Upper lobe of left lung (tissue), 6 donors: Measurements from ENCODE around the gene DALRD3. TPM values are rescaled to one million over a fixed set of nuclear protein-coding genes. Genes with fewer than 3 reads are reported as not detected.

ENCODE experiments used
- ATAC-seq, 2 donors: fragments of 200-7000 bp; cut with Tn5 transposase; one replicate each; pipeline ENCODE4 v1.9.1; 2022; ENCODE audit warnings: mild to moderate bottlenecking in 2 of 2, moderate library complexity in 2 of 2; ENCODE audit not compliant: low FRiP score in 2 of 2
- DNase-seq, 2 donors: peaks; one replicate each; pipeline ENCODE4 v3.0.0-alpha.2; 2019 to 2020
- H3K27ac ChIP-seq, 4 donors: fragments of 200-600 bp; sonication (generic); one replicate each; pipeline ENCODE4 v1.5.1; 2016 to 2019
- H3K27me3 ChIP-seq, 4 donors: fragments of 200-600 bp; sonication (generic); one replicate each; pipeline ENCODE4 v1.5.1; 2017 to 2019
- H3K36me3 ChIP-seq, 4 donors: fragments of 200-600 bp; sonication (generic); one replicate each; pipeline ENCODE4 v1.5.1; 2016 to 2019
- H3K4me1 ChIP-seq, 4 donors: fragments of 200-600 bp; sonication (generic); one replicate each; pipeline ENCODE4 v1.5.1; 2018 to 2019
- H3K4me3 ChIP-seq, 4 donors: fragments of 200-600 bp; sonication (generic); one replicate each; pipeline ENCODE4 v1.5.1; 2017 to 2019; ENCODE audit warnings: mild to moderate bottlenecking in 2 of 4, moderate library complexity in 1 of 4
- H3K9me3 ChIP-seq, 4 donors: fragments of 200-600 bp; sonication (generic); one replicate each; pipeline ENCODE4 v1.5.1; 2018 to 2019
- CTCF ChIP-seq, 6 experiments: fragments of 450-650 bp in 4 of 6; fragments of 200-600 bp in 2 of 6; sonication (generic) in 2 of 6; IDR thresholded peaks; one replicate each; pipeline ENCODE4 v1.5.1; 2016 to 2019; ENCODE audit warnings: antibody characterized with exemption in 6 of 6
- EP300 ChIP-seq, 4 donors: sonication (generic); formaldehyde crosslinking; IDR thresholded peaks; one replicate each; pipeline ENCODE4 v1.5.1; 2017; ENCODE audit warnings: antibody characterized with exemption in 4 of 4, control low read depth in 2 of 4
- POLR2A ChIP-seq, 4 donors: fragments of 450-650 bp; IDR thresholded peaks; one replicate each; pipeline ENCODE4 v1.5.1; 2016 to 2017; ENCODE audit warnings: antibody characterized with exemption in 4 of 4, mild to moderate bottlenecking in 2 of 4
- POLR2AphosphoS5 ChIP-seq, 2 donors: sonication (generic); formaldehyde crosslinking; IDR thresholded peaks; one replicate each; pipeline ENCODE4 v1.5.1; 2017; ENCODE audit warnings: antibody characterized with exemption in 2 of 2
- WGBS, 2 donors: methylation state at CpG; one replicate each; pipeline ENCODE4 v1.1.5; 2017 to 2018; 5-methylcytosine and 5-hydroxymethylcytosine counted together
- total RNA-seq, 6 donors: library from RNA; depleted of rRNA in 4 of 6; stranded (reverse); fragments of >200 nt in 4 of 6; gene quantifications; one replicate each; pipeline versions ENCODE4 v1.1.0 to v1.2.1, GENCODE V29; 2016 to 2021
- donor health status: DM: no; HTN: no; CAD: no; lungs with moderate emphysema.
- donor health status: DM: no; HTN: yes; CAD: no; lungs with severe emphysema.

The DALRD3 gene
- total RNA-seq, 6 donors from 2014 or later, result 28.5 to 67.1 (median 35.7) TPM

- H3K27me3 ChIP-seq, result no peaks in the 10 kb centered on the region
- TF ChIP-seq EP300 (IDR thresholded peaks at IDR 0.05) (no peak), POLR2A (IDR thresholded peaks at IDR 0.05) (no peak), CTCF (IDR thresholded peaks at IDR 0.05) (no peak), POLR2AphosphoS5 (IDR thresholded peaks at IDR 0.05) (no peak)
- no peaks in the 10 kb centered on the region for H3K9me3 ChIP-seq
- peaks cover 11 to 37% (median 30%) of the 10 kb centered on the region in 4 donors for H3K36me3 ChIP-seq
- DNase-seq (no peak), ATAC-seq (no peak)
- WGBS, 2 donors, result 2 to 4% methylated on average over 13 to 17 of the region's 18 CpGs
- peaks cover 38 to 50% (median 43%) of the 10 kb centered on the region in 4 donors for H3K4me1 ChIP-seq
- H3K27ac ChIP-seq, result peak overlapping the region; percentile 80 to 88 (median 82)
- peak overlapping the region; percentile 63 to 97 (median 88) for H3K4me3 ChIP-seq
Measured at GRCh38 chr3:49018707-49019006, 277 bp upstream of the DALRD3 start.

GRCh38 chr3:49017229-49017970 lies 980 bp downstream of the DALRD3 start:
- peaks cover 26 to 37% (median 31%) of the 10 kb centered on the region in 4 donors for H3K4me1 ChIP-seq
- H3K36me3 ChIP-seq, result peaks cover 11 to 42% (median 34%) of the 10 kb centered on the region in 4 donors
- WGBS, 2 donors, result 4 to 19% methylated on average over 9 to 11 of the region's 23 CpGs
- no peaks in the 10 kb centered on the region for H3K27me3 ChIP-seq
- H3K27ac ChIP-seq, result peak overlapping the region; percentile 80 to 88 (median 82)
- peak overlapping the region; percentile 63 to 97 (median 88) for H3K4me3 ChIP-seq
- H3K9me3 ChIP-seq, result no peaks in the 10 kb centered on the region
- DNase-seq, result no peak
- TF ChIP-seq EP300 (IDR thresholded peaks at IDR 0.05), result no peak
- no peak for TF ChIP-seq POLR2A (IDR thresholded peaks at IDR 0.05)
- TF ChIP-seq POLR2AphosphoS5 (IDR thresholded peaks at IDR 0.05), result no peak
- no peak for TF ChIP-seq CTCF (IDR thresholded peaks at IDR 0.05)
- no peak for ATAC-seq

- Histone ChIP-seq H3K36me3 (peaks cover 11 to 50% (median 42%) of the 10 kb centered on the region in 4 donors), H3K9me3 (no peaks in the 10 kb centered on the region), H3K27ac (peak overlapping the region in 1 of 4 donors; percentile 88), H3K27me3 (no peaks in the 10 kb centered on the region), H3K4me3 (no peak overlapping the region), H3K4me1 (peaks cover 26 to 36% (median 31%) of the 10 kb centered on the region in 4 donors)
- ATAC-seq (no peak), DNase-seq (no peak)
- 93 to 95% methylated on average over 5 to 6 of the region's 6 CpGs for WGBS, 2 donors
- TF ChIP-seq CTCF (IDR thresholded peaks at IDR 0.05) (no peak), POLR2AphosphoS5 (IDR thresholded peaks at IDR 0.05) (no peak), EP300 (IDR thresholded peaks at IDR 0.05) (no peak), POLR2A (IDR thresholded peaks at IDR 0.05) (no peak)
Measured at GRCh38 chr3:49016414-49017228, 1.8 kb downstream of the DALRD3 start.

DNA sequence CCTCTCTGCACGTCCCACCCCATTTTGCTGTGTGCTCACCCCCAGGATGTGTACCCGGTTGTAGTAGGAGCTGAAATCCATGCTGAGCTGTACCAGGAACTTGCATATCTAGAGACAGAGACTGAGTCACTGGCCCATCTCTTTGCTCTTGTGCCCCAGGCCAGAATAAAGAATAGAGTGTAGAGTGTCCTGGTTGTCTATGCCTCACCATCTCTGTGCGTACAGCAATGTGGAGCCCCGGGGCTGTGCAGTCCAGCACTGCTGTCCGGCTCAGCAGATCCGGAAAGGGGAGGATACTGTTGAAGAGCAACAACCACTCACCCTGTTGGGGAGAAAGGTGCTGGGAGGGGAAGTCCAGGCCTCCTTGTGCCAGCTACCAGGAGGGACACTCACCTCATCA lies 2.6 kb downstream of the DALRD3 start:
- no peak overlapping the region for H3K4me3 ChIP-seq
- ATAC-seq (no peak), DNase-seq (no peak)
- H3K9me3 ChIP-seq, result no peaks in the 10 kb centered on the region
- 79 to 91% methylated on average over 3 to 6 of the region's 6 CpGs for WGBS, 2 donors
- peaks cover 26 to 35% (median 31%) of the 10 kb centered on the region in 4 donors for H3K4me1 ChIP-seq
- no peaks in the 10 kb centered on the region for H3K27me3 ChIP-seq
- peaks cover 11 to 54% (median 45%) of the 10 kb centered on the region in 4 donors for H3K36me3 ChIP-seq
- no peak overlapping the region for H3K27ac ChIP-seq
- TF ChIP-seq POLR2A (IDR thresholded peaks at IDR 0.05) (no peak), EP300 (IDR thresholded peaks at IDR 0.05) (no peak), CTCF (IDR thresholded peaks at IDR 0.05) (no peak), POLR2AphosphoS5 (IDR thresholded peaks at IDR 0.05) (no peak)
